Activated T-helper 9 cell treated with anti-CD3 and anti-CD28 coated beads, Interleukin-2, amount 50 U/mL, for 16 hours (primary cell): Measurements from ENCODE around the gene KRTAP10-7.
"Not testable (repeated sequence)": the region's sequence is repeated elsewhere in the genome, so short reads cannot be mapped to it uniquely, and the experiment has no call there.

Experiments used
- DNase-seq: peaks from one replicate; pipeline ENCODE4 v3.0.0-alpha.2; 2020; ENCODE audit warnings: low read depth

Gene KRTAP10-7

DNA sequence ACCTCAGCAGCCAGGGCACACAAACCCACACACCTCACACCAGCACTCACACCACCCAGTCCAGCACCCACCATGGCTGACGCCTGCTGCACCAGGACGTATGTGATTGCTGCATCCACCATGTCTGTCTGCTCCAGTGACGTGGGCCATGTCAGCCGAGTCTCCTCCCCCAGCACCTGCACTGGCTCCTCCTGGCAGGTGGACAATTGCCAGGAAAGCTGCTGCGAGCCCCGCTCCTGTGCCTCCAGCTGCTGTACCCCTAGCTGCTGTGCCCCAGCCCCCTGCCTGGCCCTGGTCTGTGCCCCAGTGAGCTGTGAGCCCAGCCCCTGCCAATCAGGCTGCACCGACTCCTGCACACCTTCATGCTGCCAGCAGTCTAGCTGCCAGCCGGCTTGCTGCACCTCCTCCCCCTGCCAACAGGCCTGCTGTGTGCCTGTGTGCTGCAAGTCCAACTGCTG is 11.7 kb downstream of the KRTAP10-7 start, which contains the start of gene KRTAP10-8:
TSS of gene KRTAP10-8 (plus strand) at position 51 of the 458 bp plus-strand sequence. CDS start at position 73, 22 bp downstream.
- no peak for DNase-seq

- DNase-seq: no peak
Observed at GRCh38 chr21:44612669-44613229, 12.4 kb downstream of the KRTAP10-7 start.

DNA sequence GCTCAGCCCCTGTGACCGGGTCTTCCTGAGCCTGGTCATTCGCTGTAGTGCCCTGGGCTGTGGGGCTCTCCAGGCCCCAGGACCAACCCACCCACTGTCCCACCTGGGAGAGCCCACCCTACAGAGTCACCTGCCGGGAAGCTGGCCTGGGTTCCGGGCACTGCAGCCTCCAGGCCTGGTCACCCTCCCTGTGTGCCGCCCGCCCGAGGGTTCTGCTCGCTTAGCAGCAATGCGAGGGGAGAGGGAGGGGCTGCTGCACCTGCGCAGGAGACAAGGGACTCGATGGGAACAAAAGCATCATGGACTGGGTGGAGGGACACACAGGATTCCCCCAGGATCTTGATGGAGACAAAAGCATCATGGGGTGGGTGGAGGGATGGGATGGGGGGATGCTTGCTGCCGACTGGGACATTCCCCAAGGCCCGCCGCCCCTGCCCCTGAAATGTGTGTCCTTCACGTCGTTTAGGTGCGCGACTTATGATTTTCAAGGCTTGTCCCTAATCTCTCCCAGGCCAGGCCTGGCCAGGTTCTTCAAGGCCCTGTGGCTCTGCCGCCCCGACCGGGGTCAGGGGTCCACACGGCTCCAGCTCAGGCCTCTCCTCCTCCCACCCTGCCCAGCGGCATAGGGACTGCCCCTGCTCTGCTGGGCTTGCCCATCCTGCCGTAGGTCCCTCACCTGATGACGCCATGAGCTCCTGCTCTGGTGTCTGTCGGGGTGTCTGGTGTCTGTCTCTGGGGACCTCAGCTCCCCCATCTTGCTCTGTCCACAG is 13.2 kb downstream of the KRTAP10-7 start:
- no peak for DNase-seq

DNA sequence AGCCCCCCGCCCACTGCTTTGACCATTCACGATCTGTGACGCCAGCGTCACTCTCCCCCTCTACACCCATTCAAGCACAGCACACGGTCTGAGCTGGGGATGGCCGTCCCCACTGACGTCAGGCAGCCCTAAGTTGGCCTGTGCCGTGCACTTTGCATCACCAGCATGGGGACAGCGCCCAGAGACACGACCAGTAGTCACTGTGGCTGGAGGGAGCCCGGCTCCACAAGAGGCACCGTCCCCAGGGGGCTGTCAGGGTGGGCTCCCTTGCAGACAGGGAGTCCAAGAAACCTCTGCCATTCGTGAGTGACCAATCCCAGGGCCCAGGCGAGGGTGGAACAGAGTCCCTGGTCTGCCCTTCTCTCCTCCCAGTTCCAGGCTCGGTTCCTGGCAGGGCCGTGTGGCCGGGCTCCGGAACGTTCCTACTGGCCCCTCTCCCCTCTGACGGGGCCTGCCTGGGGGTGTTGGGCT is 13.8 kb downstream of the KRTAP10-7 start:
- no peak for DNase-seq

GRCh38 chr21:44614961-44615391 is 14.6 kb downstream of the KRTAP10-7 start:
- DNase-seq: no peak

- no peak for DNase-seq
Observed at GRCh38 chr21:44615466-44615865, 15.1 kb downstream of the KRTAP10-7 start.

- DNase-seq: no peak
Observed at GRCh38 chr21:44615911-44616590, 15.7 kb downstream of the KRTAP10-7 start.

- DNase-seq: no peak
Observed at GRCh38 chr21:44616591-44616926, 16.2 kb downstream of the KRTAP10-7 start.

- no peak for DNase-seq
Observed at GRCh38 chr21:44617071-44617501, 16.7 kb downstream of the KRTAP10-7 start.

DNA sequence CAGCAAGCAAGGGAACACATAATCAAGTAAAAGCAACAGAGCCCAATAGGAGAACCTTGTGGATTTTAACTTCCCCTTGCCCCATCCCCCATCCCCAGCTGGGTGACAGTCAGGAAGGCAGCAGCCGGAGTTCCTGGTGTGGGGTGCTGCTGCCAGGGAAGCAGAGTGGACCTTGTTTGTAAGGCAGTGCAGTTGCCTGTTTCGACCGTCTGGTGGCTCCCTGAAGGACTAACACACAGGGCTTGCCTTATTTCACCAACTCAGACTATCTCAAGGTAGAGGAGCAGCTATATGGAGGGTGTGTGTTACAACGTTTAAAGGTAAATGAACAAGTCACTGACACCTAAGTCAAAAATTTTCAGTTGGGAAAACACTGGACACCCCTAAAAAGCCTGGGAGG is 18.1 kb downstream of the KRTAP10-7 start:
- no peak for DNase-seq

GRCh38 chr21:44618909-44619308 is 18.5 kb downstream of the KRTAP10-7 start:
- DNase-seq: peak; percentile 46

DNA sequence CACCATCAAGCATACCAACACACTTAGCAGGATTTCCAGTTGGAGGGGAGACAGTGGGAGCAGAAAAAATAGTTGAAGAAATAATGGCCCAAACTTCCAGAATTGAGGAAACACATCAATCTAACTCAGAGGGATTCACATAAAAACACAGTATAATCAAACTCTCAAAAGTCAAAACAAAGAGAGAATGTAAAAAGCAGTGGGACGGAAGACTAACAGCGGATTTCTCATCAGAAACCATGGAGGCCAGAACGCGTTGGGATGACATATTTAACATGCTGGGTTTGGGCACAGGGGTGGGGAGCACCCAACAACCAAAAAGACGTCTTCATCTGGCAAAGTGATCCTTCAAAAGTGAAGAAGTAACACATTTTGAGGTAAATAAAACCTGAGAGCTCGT is 19.5 kb downstream of the KRTAP10-7 start:
- DNase-seq: no peak

DNA sequence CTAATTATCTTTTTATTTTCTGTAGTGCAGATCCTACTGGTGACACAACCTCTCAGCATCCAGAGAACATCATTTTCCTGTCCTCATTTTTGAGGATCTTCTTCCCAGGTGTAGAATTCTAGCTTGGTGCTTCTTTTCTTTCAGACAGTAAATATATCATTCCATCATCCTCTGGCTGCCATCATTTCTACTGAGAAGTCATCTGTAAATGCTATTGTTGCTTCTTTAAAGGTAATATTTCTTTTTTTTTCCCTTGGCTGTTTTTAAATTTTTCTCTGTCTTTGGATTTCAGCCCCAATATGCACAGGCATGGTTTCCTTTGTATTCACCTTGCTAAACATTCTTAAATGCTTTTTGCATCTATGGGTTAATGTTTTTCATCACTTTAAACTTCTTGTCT is 23.2 kb downstream of the KRTAP10-7 start:
- no peak for DNase-seq

DNA sequence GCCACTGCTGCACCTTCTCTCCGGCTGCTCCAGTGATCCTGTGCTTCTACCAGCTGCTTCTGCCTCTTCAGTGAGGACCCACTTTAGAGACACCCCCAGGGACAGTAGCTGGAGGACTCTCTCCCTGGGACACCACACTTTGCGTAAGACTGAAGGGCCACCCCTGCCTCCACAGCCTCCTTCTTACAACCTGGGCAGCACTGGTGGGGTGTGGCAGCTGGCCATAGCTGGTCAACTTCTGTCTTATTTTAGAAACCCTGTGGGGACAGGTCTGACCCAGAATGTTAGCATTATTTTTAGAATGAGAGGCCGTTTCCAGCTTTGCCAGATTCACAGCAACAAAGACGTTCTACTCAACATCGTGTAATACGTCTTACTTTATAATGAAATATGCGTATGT is 25.4 kb downstream of the KRTAP10-7 start:
- no peak for DNase-seq

DNA sequence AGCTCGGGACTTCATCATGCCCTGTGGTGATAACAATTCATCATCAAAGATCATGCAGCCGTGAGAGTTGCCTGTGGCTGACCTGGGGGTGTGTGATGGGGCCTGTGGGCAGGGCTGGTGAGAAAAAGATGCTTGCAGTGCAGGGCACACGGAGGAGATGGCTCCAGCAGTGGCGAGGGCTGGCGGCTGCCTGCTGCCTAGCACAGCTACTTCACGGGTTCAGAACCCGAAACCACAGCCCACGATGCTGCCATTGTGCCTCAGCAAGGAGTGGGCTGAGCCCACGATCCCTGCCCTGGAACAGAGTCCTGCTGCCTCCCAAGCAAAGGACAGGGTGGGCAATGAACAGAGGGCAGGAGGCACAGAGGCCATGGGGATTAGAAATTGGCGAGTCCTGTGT is 25.9 kb downstream of the KRTAP10-7 start:
- DNase-seq: no peak

DNA sequence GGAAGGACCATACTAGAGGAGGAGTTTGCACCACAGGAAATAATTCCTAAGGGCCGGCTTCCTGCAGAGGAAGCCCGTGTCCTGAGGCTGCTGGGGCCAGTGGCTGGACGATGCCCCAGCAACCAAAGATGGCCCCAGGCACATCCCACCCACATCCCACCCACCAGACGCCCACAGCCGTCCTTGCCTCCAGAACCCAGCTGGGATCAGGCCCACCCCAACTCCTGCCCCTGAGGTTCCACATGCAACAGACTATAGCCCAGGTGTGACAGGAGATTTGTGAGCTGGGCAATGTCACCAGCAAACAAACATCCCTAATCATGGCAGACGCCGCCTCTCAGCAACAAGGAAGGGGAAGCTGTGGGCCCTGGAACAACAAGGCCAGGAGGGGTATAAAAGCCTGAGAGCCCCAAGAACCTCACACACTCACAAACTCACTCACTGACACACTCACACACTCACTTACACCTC is 26.3 kb downstream of the KRTAP10-7 start, which contains the start of gene KRTAP10-9:
TSS of gene KRTAP10-9 (plus strand) at position 421 of the 471 bp plus-strand sequence. CDS start 79 bp downstream, outside the sequence.
- DNase-seq: no peak

- not testable (repeated sequence) for DNase-seq
Observed at GRCh38 chr21:44627181-44627822, 26.9 kb downstream of the KRTAP10-7 start.

DNA sequence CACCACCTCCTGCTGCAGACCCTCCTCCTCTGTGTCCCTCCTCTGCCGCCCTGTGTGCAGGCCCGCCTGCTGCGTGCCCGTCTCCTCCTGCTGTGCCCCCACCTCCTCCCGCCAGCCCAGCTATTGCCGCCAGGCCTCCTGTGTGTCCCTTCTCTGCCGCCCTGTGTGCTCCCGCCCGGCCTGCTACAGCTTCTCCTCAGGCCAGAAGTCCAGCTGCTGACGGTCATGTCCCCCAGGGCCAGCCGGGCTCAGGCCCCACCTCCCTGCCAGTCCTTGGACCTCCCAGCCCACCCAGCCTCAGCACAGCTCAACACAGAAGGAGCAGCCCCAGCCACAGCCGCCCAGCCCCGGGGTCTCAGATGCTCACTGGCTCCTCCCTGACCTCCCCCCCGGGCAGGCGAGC is 27.4 kb downstream of the KRTAP10-7 start:
- not testable (repeated sequence) for DNase-seq

DNA sequence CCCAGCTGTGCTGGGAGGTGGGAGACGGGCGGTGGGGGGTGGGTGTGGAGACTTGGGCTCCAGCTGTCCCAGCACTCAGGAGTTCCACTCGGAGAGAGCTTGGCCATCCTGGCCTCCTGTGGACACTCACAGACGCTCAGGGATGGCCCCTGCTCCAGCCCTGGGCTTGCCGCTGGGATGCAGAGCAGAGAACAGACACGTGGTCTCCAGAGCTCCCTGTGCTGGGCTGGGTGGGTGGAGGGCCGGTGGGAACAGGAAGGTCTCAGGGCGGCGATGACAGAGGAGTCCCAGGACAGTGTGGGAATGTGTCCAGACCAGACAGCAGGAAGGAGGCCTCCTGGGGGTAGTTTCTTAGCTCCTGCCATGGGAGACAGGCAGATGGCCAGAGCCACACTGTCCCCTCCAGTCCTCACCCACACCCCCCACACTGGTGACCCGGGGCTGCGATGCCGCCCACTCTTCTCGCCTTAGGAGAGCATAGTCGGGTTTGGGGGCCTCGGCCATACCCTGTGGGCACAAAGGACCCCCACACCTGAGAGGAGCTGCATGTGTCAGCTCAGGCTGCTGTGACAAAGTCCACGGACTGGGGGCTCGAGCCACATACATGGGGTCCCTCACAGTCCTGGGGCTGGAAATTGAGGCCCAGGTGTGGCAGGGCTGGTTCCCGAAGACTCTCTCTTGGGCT is 28.5 kb downstream of the KRTAP10-7 start:
- DNase-seq: no peak

DNA sequence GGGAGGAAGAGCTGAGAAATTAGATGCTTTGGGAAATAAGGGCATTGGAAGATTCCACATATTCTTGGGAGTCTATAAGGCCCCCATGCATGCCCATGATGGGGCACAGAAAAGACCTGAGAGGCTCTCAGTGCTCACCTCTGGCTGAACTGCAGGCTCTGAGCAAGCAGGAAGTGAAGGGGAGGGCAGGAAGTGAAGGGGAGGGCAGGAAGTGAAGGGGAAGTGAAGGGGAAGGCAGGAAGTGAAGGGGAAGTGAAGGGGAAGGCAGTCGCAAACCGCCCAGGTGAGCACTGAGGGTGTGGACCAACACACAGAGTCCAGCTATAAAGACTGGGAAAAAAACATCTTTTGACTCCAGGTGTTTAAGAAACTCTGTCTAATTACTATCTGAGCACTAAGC is 30.0 kb downstream of the KRTAP10-7 start:
- no peak for DNase-seq

DNA sequence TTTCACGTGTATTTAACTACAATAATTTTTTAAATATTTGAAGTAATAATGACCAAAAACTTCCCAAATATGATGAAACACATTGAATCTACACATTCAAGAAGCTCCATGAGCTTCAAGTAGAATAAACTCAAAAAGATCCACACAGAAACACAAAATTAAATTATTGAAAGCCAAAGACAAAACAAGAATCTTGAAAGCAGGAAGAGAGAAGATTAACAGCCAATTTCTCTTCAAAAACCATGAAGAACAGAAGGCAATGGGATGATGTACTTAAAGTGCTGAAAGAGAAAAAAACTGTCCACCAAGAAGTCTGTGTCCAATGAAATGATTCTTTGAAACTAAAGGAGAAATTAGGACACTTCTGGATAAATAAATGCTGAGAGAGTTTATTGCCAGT is 31.7 kb downstream of the KRTAP10-7 start:
- no peak for DNase-seq
